ENCODE results near the gene CSNK1G1. TPM values are rescaled to one million over a fixed set of nuclear protein-coding genes. Genes with fewer than 3 reads are reported as not detected.

Gene CSNK1G1
- total RNA-seq, 1 donor from 2014 or later, result 27.7 TPM

DNA sequence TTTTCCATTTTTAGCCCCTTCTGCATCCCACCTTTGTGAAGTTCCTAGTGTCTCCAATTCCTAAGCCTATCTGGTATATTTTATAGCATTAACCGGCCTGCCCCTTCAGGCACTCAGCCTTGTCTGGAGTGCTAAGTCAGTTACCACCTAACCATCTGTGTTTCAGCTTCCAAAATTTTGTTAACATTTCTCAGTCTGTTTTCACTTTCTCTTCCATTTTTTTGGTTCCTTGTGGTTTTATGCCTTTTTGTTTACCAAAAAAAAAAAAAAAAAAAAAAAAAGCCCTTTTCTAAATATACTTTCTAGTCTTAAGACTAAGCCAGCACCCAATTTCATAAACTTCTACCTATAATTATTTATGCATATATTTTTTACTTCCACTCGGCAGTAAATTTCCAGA, 92.4 kb downstream of the CSNK1G1 start:
- H3K27ac Mint-ChIP-seq, result no peak overlapping the region
- DNase-seq (ENCODE audit: low spot score, unreplicated experiment), result no peak
- H3K4me1 Mint-ChIP-seq (ENCODE audit: low read depth), result no peaks in the 10 kb centered on the region
- no peak overlapping the region for H3K4me3 Mint-ChIP-seq (ENCODE audit: low read depth)
- TF ChIP-seq, protein P1, sequence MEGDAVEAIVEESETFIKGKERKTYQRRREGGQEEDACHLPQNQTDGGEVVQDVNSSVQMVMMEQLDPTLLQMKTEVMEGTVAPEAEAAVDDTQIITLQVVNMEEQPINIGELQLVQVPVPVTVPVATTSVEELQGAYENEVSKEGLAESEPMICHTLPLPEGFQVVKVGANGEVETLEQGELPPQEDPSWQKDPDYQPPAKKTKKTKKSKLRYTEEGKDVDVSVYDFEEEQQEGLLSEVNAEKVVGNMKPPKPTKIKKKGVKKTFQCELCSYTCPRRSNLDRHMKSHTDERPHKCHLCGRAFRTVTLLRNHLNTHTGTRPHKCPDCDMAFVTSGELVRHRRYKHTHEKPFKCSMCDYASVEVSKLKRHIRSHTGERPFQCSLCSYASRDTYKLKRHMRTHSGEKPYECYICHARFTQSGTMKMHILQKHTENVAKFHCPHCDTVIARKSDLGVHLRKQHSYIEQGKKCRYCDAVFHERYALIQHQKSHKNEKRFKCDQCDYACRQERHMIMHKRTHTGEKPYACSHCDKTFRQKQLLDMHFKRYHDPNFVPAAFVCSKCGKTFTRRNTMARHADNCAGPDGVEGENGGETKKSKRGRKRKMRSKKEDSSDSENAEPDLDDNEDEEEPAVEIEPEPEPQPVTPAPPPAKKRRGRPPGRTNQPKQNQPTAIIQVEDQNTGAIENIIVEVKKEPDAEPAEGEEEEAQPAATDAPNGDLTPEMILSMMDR (IDR thresholded peaks at IDR 0.05; ENCODE audit: unreplicated experiment), result no peak
- peaks cover 14% of the 10 kb centered on the region for H3K36me3 Mint-ChIP-seq (ENCODE audit: insufficient read depth)
- H3K9me3 Mint-ChIP-seq (ENCODE audit: low read depth), result peaks cover 11% of the 10 kb centered on the region
- H3K27me3 Mint-ChIP-seq, result no peaks in the 10 kb centered on the region

DNA sequence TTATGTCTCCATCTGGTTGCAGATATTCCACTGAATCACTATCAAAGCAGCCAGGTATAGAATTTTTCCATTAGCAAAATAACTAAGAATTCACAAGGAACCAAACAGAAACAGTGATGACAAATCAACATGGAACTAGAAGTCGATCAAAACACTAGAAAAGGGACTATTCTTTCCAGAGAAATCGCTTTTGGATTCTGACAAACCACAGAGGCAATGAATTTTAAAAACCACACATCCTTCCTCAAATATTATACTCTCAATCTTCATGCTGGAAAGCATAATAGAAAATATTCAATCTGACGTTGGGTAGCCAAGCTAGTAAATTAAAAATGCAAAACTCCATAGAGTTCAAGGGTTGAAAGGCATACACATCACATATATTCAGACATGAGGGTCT, 99.9 kb downstream of the CSNK1G1 start:
- no peak for DNase-seq (ENCODE audit: low spot score, unreplicated experiment)
- TF ChIP-seq, protein P1 (IDR thresholded peaks at IDR 0.05; ENCODE audit: unreplicated experiment), result no peak
- H3K4me1 Mint-ChIP-seq (ENCODE audit: low read depth), result peaks cover 6% of the 10 kb centered on the region
- no peaks in the 10 kb centered on the region for H3K27me3 Mint-ChIP-seq
- peaks cover 15% of the 10 kb centered on the region for H3K36me3 Mint-ChIP-seq (ENCODE audit: insufficient read depth)
- H3K9me3 Mint-ChIP-seq (ENCODE audit: low read depth), result peaks cover 2% of the 10 kb centered on the region
- no peak overlapping the region for H3K4me3 Mint-ChIP-seq (ENCODE audit: low read depth)
- H3K27ac Mint-ChIP-seq, result no peak overlapping the region

DNA sequence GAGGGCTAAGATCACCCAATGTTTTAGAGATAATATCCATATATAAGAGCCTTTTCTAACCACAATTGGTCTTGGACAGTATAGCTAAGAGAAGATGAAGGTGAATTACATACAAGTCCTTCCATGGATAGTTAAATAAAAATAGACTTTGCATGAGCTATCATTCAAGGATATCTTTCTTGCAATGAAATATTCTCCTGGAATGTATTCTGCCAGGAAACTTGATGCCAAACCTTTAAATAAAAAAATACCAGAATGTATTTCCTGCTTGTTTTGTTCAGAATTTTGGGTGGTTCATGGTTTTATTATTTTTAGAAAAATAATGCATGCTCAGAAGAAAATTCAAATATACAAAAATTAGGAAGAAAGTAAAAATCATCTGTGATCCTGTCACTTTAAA, 104.3 kb downstream of the CSNK1G1 start:
- peaks cover 2% of the 10 kb centered on the region for H3K9me3 Mint-ChIP-seq (ENCODE audit: low read depth)
- no peak overlapping the region for H3K4me3 Mint-ChIP-seq (ENCODE audit: low read depth)
- peaks cover 39% of the 10 kb centered on the region for H3K4me1 Mint-ChIP-seq (ENCODE audit: low read depth)
- DNase-seq (ENCODE audit: low spot score, unreplicated experiment), result no peak
- peak overlapping the region; percentile 15 for H3K27ac Mint-ChIP-seq
- H3K27me3 Mint-ChIP-seq, result no peaks in the 10 kb centered on the region
- TF ChIP-seq, protein P1 (IDR thresholded peaks at IDR 0.05; ENCODE audit: unreplicated experiment), result no peak
- H3K36me3 Mint-ChIP-seq (ENCODE audit: insufficient read depth), result peaks cover 11% of the 10 kb centered on the region

DNA sequence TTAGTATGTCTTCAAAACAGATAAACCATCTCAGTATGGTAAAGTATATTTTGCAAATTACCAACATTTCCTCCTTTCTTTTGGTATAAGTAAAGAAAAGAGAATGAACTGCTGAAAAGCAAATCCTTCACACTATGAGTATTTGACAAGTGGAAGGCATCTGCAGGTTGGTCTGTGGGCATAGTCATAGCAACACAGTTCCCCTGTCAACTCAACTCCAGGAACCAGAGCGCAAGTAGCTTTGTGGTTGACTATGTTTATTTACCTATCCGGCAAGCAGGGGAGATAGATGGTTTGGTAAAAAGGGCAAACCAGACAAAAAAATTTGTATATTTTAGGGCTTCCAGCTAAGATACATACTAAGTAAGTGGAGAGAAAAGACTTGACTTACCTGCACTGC, 104.9 kb downstream of the CSNK1G1 start:
- Mint-ChIP-seq H3K27me3 (no peaks in the 10 kb centered on the region), H3K4me3 (ENCODE audit: low read depth) (no peak overlapping the region), H3K27ac (peak overlapping the region; percentile 15), H3K36me3 (ENCODE audit: insufficient read depth) (peaks cover 8% of the 10 kb centered on the region), H3K4me1 (ENCODE audit: low read depth) (peaks cover 39% of the 10 kb centered on the region), H3K9me3 (ENCODE audit: low read depth) (peaks cover 2% of the 10 kb centered on the region)
- DNase-seq (ENCODE audit: low spot score, unreplicated experiment), result no peak
- TF ChIP-seq, protein P1 (IDR thresholded peaks at IDR 0.05; ENCODE audit: unreplicated experiment), result no peak

DNA sequence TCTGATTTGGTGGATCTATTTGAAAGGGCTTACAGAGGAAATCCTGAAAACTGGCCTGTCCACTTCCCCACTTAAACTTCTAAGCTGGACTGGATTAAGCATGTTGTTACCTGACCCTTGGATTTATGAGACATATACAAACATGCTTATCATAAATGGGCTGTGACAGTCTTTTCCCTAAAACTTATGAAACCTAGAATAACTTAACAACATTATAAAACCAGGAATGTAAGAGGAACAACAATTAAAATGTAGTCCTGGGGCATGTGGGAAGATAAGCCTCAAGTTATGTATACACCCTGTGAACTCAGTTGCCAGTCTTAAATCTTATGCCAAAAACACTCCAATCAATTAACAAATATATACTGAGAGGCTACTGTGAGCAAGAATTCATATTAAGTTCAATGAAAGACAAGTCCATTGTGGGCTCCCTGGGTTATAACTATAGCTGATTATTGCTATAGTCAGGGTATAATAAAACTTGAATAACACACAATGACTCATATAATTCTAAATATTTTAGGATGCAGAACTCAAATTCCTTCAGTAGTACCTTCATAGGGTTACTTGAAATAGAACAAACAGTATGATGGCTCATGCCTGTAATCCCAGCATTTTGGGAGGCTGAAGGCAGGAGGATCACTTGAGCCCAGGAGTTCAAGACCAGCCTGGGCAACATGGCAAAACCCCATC, 105.9 kb downstream of the CSNK1G1 start:
- H3K36me3 Mint-ChIP-seq (ENCODE audit: insufficient read depth), result peaks cover 4% of the 10 kb centered on the region
- H3K27me3 Mint-ChIP-seq, result no peaks in the 10 kb centered on the region
- TF ChIP-seq, protein P1 (IDR thresholded peaks at IDR 0.05; ENCODE audit: unreplicated experiment), result no peak
- no peak for DNase-seq (ENCODE audit: low spot score, unreplicated experiment)
- H3K4me3 Mint-ChIP-seq (ENCODE audit: low read depth), result no peak overlapping the region
- H3K27ac Mint-ChIP-seq, result peak overlapping the region; percentile 90
- peaks cover 4% of the 10 kb centered on the region for H3K9me3 Mint-ChIP-seq (ENCODE audit: low read depth)
- H3K4me1 Mint-ChIP-seq (ENCODE audit: low read depth), result peaks cover 37% of the 10 kb centered on the region
